A549 (cell line): Measurements from ENCODE around the gene PER1.

ENCODE experiments used
- CEBPB ChIP-seq, 2 experiments: fragments of >200 bp in 1 of 2; sonication (Bioruptor Twin) in 1 of 2; formaldehyde crosslinking in 1 of 2; IDR thresholded peaks; 2 replicates each; pipeline ENCODE4 v1.6.1; 2012 to 2016
- HOXB5 ChIP-seq: fragments of 250-450 bp; sonication (Bioruptor Pico); IDR thresholded peaks from 2 replicates; pipeline ENCODE4 v1.5.0; 2020; ENCODE audit warnings: mild to moderate bottlenecking, moderate library complexity
- REST ChIP-seq: fragments of 200-600 bp; sonication (generic); IDR thresholded peaks from 2 replicates; pipeline ENCODE4 v1.6.1; 2016; ENCODE audit warnings: antibody characterized with exemption, mild to moderate bottlenecking, moderate library complexity
- TF ChIP-seq, protein P1 (sequence below): fragments of >200 bp; sonication (Bioruptor Twin); formaldehyde crosslinking; IDR thresholded peaks from 3 replicates; pipeline ENCODE4 v1.5.1; 2016

GRCh38 chr17:8131844-8132441 lies 20.3 kb downstream of the PER1 start:
- TF ChIP-seq, protein P1, sequence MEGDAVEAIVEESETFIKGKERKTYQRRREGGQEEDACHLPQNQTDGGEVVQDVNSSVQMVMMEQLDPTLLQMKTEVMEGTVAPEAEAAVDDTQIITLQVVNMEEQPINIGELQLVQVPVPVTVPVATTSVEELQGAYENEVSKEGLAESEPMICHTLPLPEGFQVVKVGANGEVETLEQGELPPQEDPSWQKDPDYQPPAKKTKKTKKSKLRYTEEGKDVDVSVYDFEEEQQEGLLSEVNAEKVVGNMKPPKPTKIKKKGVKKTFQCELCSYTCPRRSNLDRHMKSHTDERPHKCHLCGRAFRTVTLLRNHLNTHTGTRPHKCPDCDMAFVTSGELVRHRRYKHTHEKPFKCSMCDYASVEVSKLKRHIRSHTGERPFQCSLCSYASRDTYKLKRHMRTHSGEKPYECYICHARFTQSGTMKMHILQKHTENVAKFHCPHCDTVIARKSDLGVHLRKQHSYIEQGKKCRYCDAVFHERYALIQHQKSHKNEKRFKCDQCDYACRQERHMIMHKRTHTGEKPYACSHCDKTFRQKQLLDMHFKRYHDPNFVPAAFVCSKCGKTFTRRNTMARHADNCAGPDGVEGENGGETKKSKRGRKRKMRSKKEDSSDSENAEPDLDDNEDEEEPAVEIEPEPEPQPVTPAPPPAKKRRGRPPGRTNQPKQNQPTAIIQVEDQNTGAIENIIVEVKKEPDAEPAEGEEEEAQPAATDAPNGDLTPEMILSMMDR, result no peak
- no peak for TF ChIP-seq REST
- TF ChIP-seq HOXB5 (CRISPR knock-in tag), result no peak
- TF ChIP-seq CEBPB (IDR thresholded peaks at IDR 0.05), result no peak
